ENCODE data around the gene SSTR3. TPM values are rescaled to one million over a fixed set of nuclear protein-coding genes. Genes with fewer than 3 reads are reported as not detected.

The SSTR3 gene
- polyA plus RNA-seq, 1 donor from 2014 or later = not detected

DNA sequence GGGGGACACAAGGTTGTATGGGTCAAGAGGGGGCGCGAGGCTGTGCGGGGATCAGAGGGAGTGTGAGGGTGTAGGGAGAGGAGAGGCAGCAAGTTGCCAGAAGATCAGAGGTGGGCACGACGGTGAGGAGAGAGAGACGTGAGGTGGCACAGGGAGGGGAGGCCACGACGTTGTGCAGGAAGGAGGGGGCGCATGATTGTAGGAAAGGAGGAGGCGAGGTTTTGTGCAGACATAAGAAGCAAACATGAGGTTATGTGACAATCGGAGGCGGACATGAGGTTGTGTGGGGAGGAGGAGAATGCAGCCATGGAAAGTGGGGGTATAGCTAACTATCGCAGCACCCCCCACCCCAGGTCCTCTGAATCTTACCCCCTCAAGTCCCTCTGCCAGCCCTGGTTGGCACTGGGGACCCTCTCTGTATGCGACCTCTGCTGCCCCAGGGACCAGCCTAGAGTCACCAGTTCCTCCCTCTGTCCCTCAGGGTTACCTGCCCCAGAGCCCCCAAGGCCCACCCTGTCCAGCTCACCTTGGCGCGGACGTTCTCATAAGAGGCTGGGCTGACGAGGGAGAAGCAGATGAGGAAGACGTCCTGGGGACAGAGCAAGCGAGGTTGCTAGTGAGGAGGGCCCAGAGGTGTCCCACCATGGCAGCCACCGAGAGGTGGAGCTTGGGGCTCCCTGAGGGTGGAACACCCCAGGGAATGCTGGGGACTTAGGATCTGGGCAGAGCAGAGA, 19.3 kb upstream of the SSTR3 start:
- Histone ChIP-seq H3K4me2 (ENCODE audit: low read length) (no peak overlapping the region), H3K9me3 (ENCODE audit: low read length) (no peaks in the 10 kb centered on the region), H4K20me1 (ENCODE audit: insufficient read depth) (no peaks in the 10 kb centered on the region), H3K27ac (ENCODE audit: low read length) (no peak overlapping the region), H3K9ac (ENCODE audit: low read length) (no peak overlapping the region), H3K79me2 (replicated peaks; ENCODE audit: insufficient read depth, low read length) (no peaks in the 10 kb centered on the region), H3K9me2 (ENCODE audit: insufficient read depth, low read length) (no peaks in the 10 kb centered on the region), H2AFZ (ENCODE audit: low read depth, low read length) (no peak overlapping the region), H3F3A (ENCODE audit: insufficient read depth, low read length, poor library complexity, severe bottlenecking) (no peaks in the 10 kb centered on the region), H3K36me3 (ENCODE audit: insufficient read depth, low read length) (no peaks in the 10 kb centered on the region), H3K27me3 (ENCODE audit: insufficient read depth, low read depth, low read length) (no peaks in the 10 kb centered on the region), H3K4me3 (ENCODE audit: low read length) (no peak overlapping the region)
- no peak for TF ChIP-seq CTCF (IDR thresholded peaks at IDR 0.05; ENCODE audit: poor library complexity, severe bottlenecking)
- TF ChIP-seq TAF1 (IDR thresholded peaks at IDR 0.05; ENCODE audit: low read depth) = no peak
- no peak for TF ChIP-seq POLR2AphosphoS5 (IDR thresholded peaks at IDR 0.05)
- TF ChIP-seq EZH2 (IDR thresholded peaks at IDR 0.05; ENCODE audit: borderline replicate concordance, insufficient read depth, low read length, poor library complexity, severe bottlenecking) = no peak
- TF ChIP-seq, protein P1, sequence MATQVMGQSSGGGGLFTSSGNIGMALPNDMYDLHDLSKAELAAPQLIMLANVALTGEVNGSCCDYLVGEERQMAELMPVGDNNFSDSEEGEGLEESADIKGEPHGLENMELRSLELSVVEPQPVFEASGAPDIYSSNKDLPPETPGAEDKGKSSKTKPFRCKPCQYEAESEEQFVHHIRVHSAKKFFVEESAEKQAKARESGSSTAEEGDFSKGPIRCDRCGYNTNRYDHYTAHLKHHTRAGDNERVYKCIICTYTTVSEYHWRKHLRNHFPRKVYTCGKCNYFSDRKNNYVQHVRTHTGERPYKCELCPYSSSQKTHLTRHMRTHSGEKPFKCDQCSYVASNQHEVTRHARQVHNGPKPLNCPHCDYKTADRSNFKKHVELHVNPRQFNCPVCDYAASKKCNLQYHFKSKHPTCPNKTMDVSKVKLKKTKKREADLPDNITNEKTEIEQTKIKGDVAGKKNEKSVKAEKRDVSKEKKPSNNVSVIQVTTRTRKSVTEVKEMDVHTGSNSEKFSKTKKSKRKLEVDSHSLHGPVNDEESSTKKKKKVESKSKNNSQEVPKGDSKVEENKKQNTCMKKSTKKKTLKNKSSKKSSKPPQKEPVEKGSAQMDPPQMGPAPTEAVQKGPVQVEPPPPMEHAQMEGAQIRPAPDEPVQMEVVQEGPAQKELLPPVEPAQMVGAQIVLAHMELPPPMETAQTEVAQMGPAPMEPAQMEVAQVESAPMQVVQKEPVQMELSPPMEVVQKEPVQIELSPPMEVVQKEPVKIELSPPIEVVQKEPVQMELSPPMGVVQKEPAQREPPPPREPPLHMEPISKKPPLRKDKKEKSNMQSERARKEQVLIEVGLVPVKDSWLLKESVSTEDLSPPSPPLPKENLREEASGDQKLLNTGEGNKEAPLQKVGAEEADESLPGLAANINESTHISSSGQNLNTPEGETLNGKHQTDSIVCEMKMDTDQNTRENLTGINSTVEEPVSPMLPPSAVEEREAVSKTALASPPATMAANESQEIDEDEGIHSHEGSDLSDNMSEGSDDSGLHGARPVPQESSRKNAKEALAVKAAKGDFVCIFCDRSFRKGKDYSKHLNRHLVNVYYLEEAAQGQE (IDR thresholded peaks at IDR 0.05; ENCODE audit: borderline replicate concordance) = no peak
- TF ChIP-seq MXI1 (conservative IDR thresholded peaks at IDR 0.05; ENCODE audit: poor library complexity, severe bottlenecking) = no peak
- TF ChIP-seq SMC3 (conservative IDR thresholded peaks at IDR 0.05; ENCODE audit: poor library complexity) = no peak
- TF ChIP-seq EP300 (conservative IDR thresholded peaks at IDR 0.05; ENCODE audit: poor library complexity, severe bottlenecking) = no peak
- TF ChIP-seq RAD21 (conservative IDR thresholded peaks at IDR 0.05) = no peak

DNA sequence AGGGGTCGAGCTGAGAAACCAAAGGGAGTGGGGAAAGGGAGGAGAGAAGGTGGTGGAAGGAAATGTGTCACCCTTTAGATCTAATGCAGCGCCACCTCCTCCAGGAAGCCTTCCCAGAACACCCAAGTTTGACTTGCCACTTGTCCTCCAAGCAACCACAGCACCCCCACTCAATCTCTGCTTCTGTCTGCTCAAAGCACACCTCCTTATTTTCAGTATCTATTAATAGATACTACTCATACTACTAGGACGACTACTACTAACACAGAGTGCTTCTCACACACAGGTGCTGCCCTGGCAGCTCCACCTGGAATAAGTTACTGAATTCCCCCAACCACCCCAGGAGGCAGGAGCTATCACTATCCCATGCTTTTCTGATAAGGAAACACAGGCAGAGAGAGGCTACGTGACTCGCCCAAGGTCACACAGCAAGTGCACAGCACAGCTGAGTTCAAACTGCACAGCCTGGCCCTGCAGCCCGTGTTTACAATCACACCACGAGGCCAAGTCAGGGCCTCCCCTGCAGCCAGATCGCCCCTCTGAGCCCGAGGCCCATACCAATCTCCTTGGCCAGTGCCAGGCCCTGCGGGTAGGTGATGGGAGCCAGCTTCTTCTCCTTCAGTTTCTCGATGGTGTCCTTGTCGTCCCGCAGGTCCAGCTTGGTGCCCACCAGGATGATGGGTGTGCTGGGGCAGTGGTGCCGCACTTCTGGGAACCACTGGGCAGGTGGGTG, 18.6 kb upstream of the SSTR3 start:
- Histone ChIP-seq H3K27ac (ENCODE audit: low read length) (no peak overlapping the region), H3K4me3 (ENCODE audit: low read length) (no peak overlapping the region), H3K9me2 (ENCODE audit: insufficient read depth, low read length) (no peaks in the 10 kb centered on the region), H3K27me3 (ENCODE audit: insufficient read depth, low read depth, low read length) (no peaks in the 10 kb centered on the region), H3K9ac (ENCODE audit: low read length) (no peak overlapping the region), H3K36me3 (ENCODE audit: insufficient read depth, low read length) (no peaks in the 10 kb centered on the region), H2AFZ (ENCODE audit: low read depth, low read length) (no peak overlapping the region), H3K9me3 (ENCODE audit: low read length) (no peaks in the 10 kb centered on the region), H3F3A (ENCODE audit: insufficient read depth, low read length, poor library complexity, severe bottlenecking) (no peaks in the 10 kb centered on the region), H3K4me2 (ENCODE audit: low read length) (no peak overlapping the region), H4K20me1 (ENCODE audit: insufficient read depth) (no peaks in the 10 kb centered on the region), H3K79me2 (replicated peaks; ENCODE audit: insufficient read depth, low read length) (no peaks in the 10 kb centered on the region)
- TF ChIP-seq, protein P1 (IDR thresholded peaks at IDR 0.05; ENCODE audit: borderline replicate concordance) = no peak
- TF ChIP-seq MXI1 (conservative IDR thresholded peaks at IDR 0.05; ENCODE audit: poor library complexity, severe bottlenecking) (no peak), EP300 (conservative IDR thresholded peaks at IDR 0.05; ENCODE audit: poor library complexity, severe bottlenecking) (no peak), TAF1 (IDR thresholded peaks at IDR 0.05; ENCODE audit: low read depth) (no peak), EZH2 (IDR thresholded peaks at IDR 0.05; ENCODE audit: borderline replicate concordance, insufficient read depth, low read length, poor library complexity, severe bottlenecking) (no peak), CTCF (IDR thresholded peaks at IDR 0.05; ENCODE audit: poor library complexity, severe bottlenecking) (no peak), SMC3 (conservative IDR thresholded peaks at IDR 0.05; ENCODE audit: poor library complexity) (no peak), POLR2AphosphoS5 (IDR thresholded peaks at IDR 0.05) (no peak), RAD21 (conservative IDR thresholded peaks at IDR 0.05) (no peak)

Data from neural cell (in vitro differentiated cells).